Thyroid gland (tissue), 4 donors: ENCODE data around the gene FMN2.

Experiments
- CTCF ChIP-seq, 6 experiments: fragments of 200-600 bp in 3 of 6; fragments of 450-650 bp in 3 of 6; sonication (generic) in 3 of 6; IDR thresholded peaks; one replicate each; pipeline ENCODE4 v1.5.1; 2016 to 2019; ENCODE audit warnings: antibody characterized with exemption in 6 of 6, mild to moderate bottlenecking in 2 of 6, inconsistent platforms in 1 of 6, moderate library complexity in 1 of 6
- POLR2A ChIP-seq, 2 donors: fragments of 450-650 bp; IDR thresholded peaks; one replicate each; pipeline ENCODE4 v1.6.1; 2017; ENCODE audit warnings: antibody characterized with exemption in 2 of 2, mild to moderate bottlenecking in 2 of 2, moderate library complexity in 1 of 2

- TF ChIP-seq CTCF (IDR thresholded peaks at IDR 0.05): no peak
- no peak for TF ChIP-seq POLR2A (IDR thresholded peaks at IDR 0.05)
Observed at GRCh38 chr1:240478536-240478935, 386.9 kb downstream of the FMN2 start.
